T-cell (primary cell): ENCODE results near the gene IFNAR1. TPM values are rescaled to one million over a fixed set of nuclear protein-coding genes. Genes with fewer than 3 reads are reported as not detected.

Experiments
- ATAC-seq, 4 experiments: fragments of 200-7000 bp in 3 of 4; fragments of 150-1000 bp in 1 of 4; cut with Tn5 transposase; replicated peaks in 1 of 4; 1 replicate in 3 of 4; 2 replicates in 1 of 4; pipeline ENCODE4 v1.10.0; 2021; ENCODE audit warnings: moderate library complexity in 3 of 4, mild to moderate bottlenecking in 2 of 4, moderate number of reproducible peaks in 1 of 4
- CTCF ChIA-PET, 2 donors: fragments of 300-600 bp; sonication (Branson Sonifier 250); formaldehyde crosslinking; loops; one replicate each; lab custom pipeline; 2022; ENCODE audit warnings: antibody characterized with exemption in 2 of 2; lab: Charles Lee
- POLR2A ChIA-PET, 2 donors: fragments of 300-600 bp; sonication (Branson Sonifier 250); formaldehyde crosslinking; loops; one replicate each; lab custom pipeline; 2022; ENCODE audit warnings: antibody characterized with exemption in 2 of 2; lab: Charles Lee
- DNase-seq, 35 experiments: peaks; one replicate each; pipeline versions ENCODE4 v3.0.0 to v3.0.0-alpha.2; 2013 to 2023
- H3K27ac ChIP-seq: one replicate; pipeline ENCODE4 v1.5.1; 2013; ENCODE audit warnings: low read length
- H3K27me3 ChIP-seq, 2 experiments: replicated peaks in 1 of 2; 1 replicate in 1 of 2; 2 replicates in 1 of 2; pipeline versions ENCODE4 v1.6.1 to v1.7.0; 2013; ENCODE audit warnings: low read length in 1 of 2, mixed read lengths in 1 of 2; ENCODE audit not compliant: control insufficient read depth in 2 of 2, insufficient read depth in 2 of 2; ENCODE audit errors: extremely low read depth in 1 of 2
- H3K36me3 ChIP-seq, 2 donors: 1 replicate in 1 of 2; 2 replicates in 1 of 2; pipeline versions ENCODE4 v1.6.1 to v1.7.0; 2013; ENCODE audit warnings: low read length in 1 of 2; ENCODE audit not compliant: control insufficient read depth in 2 of 2, insufficient read depth in 1 of 2; ENCODE audit errors: extremely low read depth in 1 of 2
- H3K4me1 ChIP-seq, 2 experiments: 1 replicate in 1 of 2; 2 replicates in 1 of 2; pipeline versions ENCODE4 v1.6.1 to v1.7.0; 2013; ENCODE audit warnings: low read length in 2 of 2, mixed read lengths in 1 of 2; ENCODE audit not compliant: insufficient read depth in 2 of 2, control insufficient read depth in 1 of 2; ENCODE audit errors: extremely low read depth in 1 of 2
- H3K4me3 ChIP-seq, 2 donors: 1 replicate in 1 of 2; 2 replicates in 1 of 2; pipeline versions ENCODE4 v1.5.1 to v1.7.0; 2013; ENCODE audit warnings: mild to moderate bottlenecking in 2 of 2, low read length in 1 of 2, moderate library complexity in 1 of 2; ENCODE audit not compliant: control insufficient read depth in 1 of 2; ENCODE audit errors: extremely low read depth in 1 of 2
- H3K9me3 ChIP-seq: 2 replicates; pipeline ENCODE4 v1.7.0; 2013
- H3K27ac Mint-ChIP-seq, 2 donors: one replicate each; pipeline ENCODE4 v1.8.0; 2020 to 2021; ENCODE audit warnings: mild to moderate bottlenecking in 2 of 2, mixed read lengths in 2 of 2
- H3K27me3 Mint-ChIP-seq, 2 donors: one replicate each; pipeline ENCODE4 v1.8.0; 2021 to 2022; ENCODE audit warnings: mixed read lengths in 2 of 2
- H3K36me3 Mint-ChIP-seq: one replicate; pipeline ENCODE4 v1.8.0; 2021; ENCODE audit warnings: mixed read lengths
- H3K4me1 Mint-ChIP-seq, 3 donors: one replicate each; pipeline ENCODE4 v1.8.0; 2020 to 2022; ENCODE audit warnings: mixed read lengths in 3 of 3, mild to moderate bottlenecking in 1 of 3
- H3K4me3 Mint-ChIP-seq, 3 donors: one replicate each; pipeline ENCODE4 v1.8.0; 2020 to 2022; ENCODE audit warnings: mild to moderate bottlenecking in 3 of 3, mixed read lengths in 3 of 3, moderate library complexity in 3 of 3
- H3K9me3 Mint-ChIP-seq, 3 donors: one replicate each; pipeline ENCODE4 v1.8.0; 2020 to 2022; ENCODE audit warnings: mixed read lengths in 3 of 3
- WGBS: methylation state at CpG from one replicate; pipeline ENCODE4 v1.1.5; 2013; ENCODE audit warnings: missing lambda C conversion rate; ENCODE audit not compliant: insufficient coverage; 5-methylcytosine and 5-hydroxymethylcytosine counted together
- total RNA-seq, 35 experiments: library from RNA in 6 of 35; stranded (reverse) in 6 of 35; fragments of 120-200 nt in 1 of 35; gene quantifications; one replicate each; pipeline versions ENCODE4 v1.2.1 to v1.2.4 and lab custom pipeline; 2013 to 2026

The IFNAR1 gene
- total RNA-seq, 5 donors from 2014 or later (not counting 1 experiment from before 2014, with no cell fraction given): 22.1 to 51.1 (median 45.6) TPM

GRCh38 chr21:33293136-33293535 lies 31.6 kb upstream of the IFNAR1 start:
- DNase-seq (no peak), ATAC-seq (peak in 1 of 4 experiments; percentile 10)
- POLR2A ChIA-PET: interaction anchor here in 1 of 2 donors (1.1 kb wide), 1 partner anchor 68 kb away, joined by 3 read pairs; no protein-coding TSS in a partner anchor
- Mint-ChIP-seq H3K4me1 (peaks cover 33 to 39% (median 34%) of the 10 kb centered on the region in 3 donors), H3K4me3 (peak overlapping the region in 1 of 3 donors; percentile 75), H3K27me3 (no peaks in the 10 kb centered on the region), H3K36me3 (peaks cover 41% of the 10 kb centered on the region), H3K27ac (peak overlapping the region; percentile 91 to 95), H3K9me3 (no peaks in the 10 kb centered on the region)
- 95% methylated on average over 6 of the region's 7 CpGs for WGBS
- Histone ChIP-seq H3K27me3 (no peaks in the 10 kb centered on the region), H3K27ac (no peak overlapping the region), H3K4me3 (no peak overlapping the region), H3K9me3 (no peaks in the 10 kb centered on the region), H3K36me3 (peaks cover 10 to 51% of the 10 kb centered on the region in 2 donors), H3K4me1 (peaks cover 7 to 22% of the 10 kb centered on the region in 2 experiments)
- CTCF ChIA-PET: no interaction called here

DNA sequence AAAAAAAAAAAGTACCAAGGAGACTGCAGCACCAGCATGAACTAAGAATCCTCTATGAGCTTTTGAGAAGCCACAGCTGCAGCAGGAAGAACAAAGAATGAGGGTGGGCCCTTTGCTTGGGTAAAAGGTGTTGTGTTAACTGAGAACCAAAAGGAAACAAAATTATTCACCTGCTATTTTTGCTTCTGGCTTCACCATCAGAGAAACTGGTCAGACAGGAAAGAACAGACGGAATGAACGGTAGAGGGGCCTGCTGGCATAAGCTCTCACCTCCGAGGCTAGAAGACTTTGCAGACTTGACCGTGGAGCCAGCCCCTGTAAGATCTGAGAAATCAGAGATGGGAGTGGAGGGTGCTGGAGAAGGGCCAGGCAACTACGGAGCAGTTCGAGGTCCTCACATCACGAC lies 31.0 kb upstream of the IFNAR1 start:
- peak; percentile 85 to 94 (median 90) for ATAC-seq
- Mint-ChIP-seq H3K36me3 (peaks cover 34% of the 10 kb centered on the region), H3K4me1 (peaks cover 36 to 46% (median 39%) of the 10 kb centered on the region in 3 donors), H3K27ac (peak overlapping the region; percentile 91 to 95), H3K27me3 (no peaks in the 10 kb centered on the region), H3K4me3 (peak overlapping the region; percentile 22 to 75 (median 41)), H3K9me3 (no peaks in the 10 kb centered on the region)
- Histone ChIP-seq H3K27ac (no peak overlapping the region), H3K4me1 (peaks cover 10 to 26% of the 10 kb centered on the region in 2 experiments), H3K36me3 (peaks cover 10 to 44% of the 10 kb centered on the region in 2 donors), H3K27me3 (no peaks in the 10 kb centered on the region), H3K9me3 (no peaks in the 10 kb centered on the region), H3K4me3 (no peak overlapping the region)
- ChIA-PET CTCF (no interaction called here), POLR2A (interaction anchor here in 1 of 2 donors (0.6 to 1.1 kb wide), 2 partner anchors 68 to 69 kb away, joined by 3 to 5 read pairs; no protein-coding TSS in a partner anchor)
- 66% methylated on average over 4 of the region's 7 CpGs for WGBS
- peak in 16 of 35 experiments; percentile 5 to 52 (median 24) for DNase-seq

- H3K36me3 Mint-ChIP-seq: peaks cover 28% of the 10 kb centered on the region
- H3K27me3 Mint-ChIP-seq: no peaks in the 10 kb centered on the region
- Histone ChIP-seq H3K9me3 (no peaks in the 10 kb centered on the region), H3K36me3 (peaks cover 0 to 30% of the 10 kb centered on the region in 2 donors), H3K4me3 (no peak overlapping the region), H3K4me1 (peaks cover 27 to 49% of the 10 kb centered on the region in 2 experiments), H3K27me3 (no peaks in the 10 kb centered on the region), H3K27ac (no peak overlapping the region)
- CTCF ChIA-PET: interaction anchor here in 1 of 2 donors (1.1 kb wide), 1 partner anchor 12 kb away, joined by 4 read pairs; no protein-coding TSS in a partner anchor
- POLR2A ChIA-PET: interaction anchor here in 1 of 2 donors (0.7 kb wide), 1 partner anchor 167 kb away, joined by 17 read pairs; no protein-coding TSS in a partner anchor
- H3K4me3 Mint-ChIP-seq: no peak overlapping the region
- WGBS: 96% methylated on average over 6 of the region's 6 CpGs
- H3K4me1 Mint-ChIP-seq: peaks cover 58 to 69% (median 58%) of the 10 kb centered on the region in 3 donors
- ATAC-seq (no peak), DNase-seq (no peak)
- H3K27ac Mint-ChIP-seq: peak overlapping the region; percentile 15 to 55
- no peaks in the 10 kb centered on the region for H3K9me3 Mint-ChIP-seq
Observed at GRCh38 chr21:33296156-33296555, 28.6 kb upstream of the IFNAR1 start.

DNA sequence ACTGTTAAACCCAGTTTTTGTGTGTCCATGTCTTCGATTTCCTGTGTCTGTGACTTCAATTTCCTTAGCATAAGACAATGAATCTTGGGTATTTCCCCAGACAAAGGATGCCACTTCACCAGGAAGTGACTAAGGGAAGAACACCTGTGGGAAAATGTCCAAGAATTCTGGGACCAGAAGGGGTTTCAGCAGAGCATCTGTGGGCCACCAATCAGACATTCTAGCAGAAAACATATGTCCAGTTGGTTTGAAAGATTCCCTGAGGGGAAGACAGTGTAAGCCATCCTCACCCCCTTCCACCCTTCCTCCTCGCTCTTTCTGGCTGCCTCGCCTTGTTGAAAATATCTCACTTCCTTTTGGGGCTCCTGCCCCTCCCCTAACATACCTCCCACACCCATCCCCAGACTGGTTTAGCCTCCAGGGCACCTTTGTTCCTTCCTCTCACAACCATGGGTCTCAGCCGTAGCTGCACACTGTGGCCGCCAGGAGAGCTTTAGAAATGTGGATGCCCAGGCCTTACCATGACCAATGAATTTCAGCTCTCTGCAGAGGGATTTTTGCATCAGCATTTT lies 25.5 kb upstream of the IFNAR1 start:
- Histone ChIP-seq H3K27me3 (no peaks in the 10 kb centered on the region), H3K4me1 (peaks cover 28 to 38% of the 10 kb centered on the region in 2 experiments), H3K4me3 (peak overlapping the region in 1 of 2 donors; percentile 32), H3K9me3 (no peaks in the 10 kb centered on the region), H3K36me3 (peaks cover 0 to 7% of the 10 kb centered on the region in 2 donors), H3K27ac (peak overlapping the region; percentile 62)
- WGBS: 18% methylated on average over 5 of the region's 5 CpGs
- CTCF ChIA-PET: interaction anchor here in 1 of 2 donors (1.0 to 1.1 kb wide), 2 partner anchors 99 to 146 kb away, joined by 3 to 8 read pairs; no protein-coding TSS in a partner anchor
- DNase-seq (peak; percentile 7 to 57 (median 30)), ATAC-seq (peak; percentile 85 to 95 (median 92))
- peak overlapping the region; percentile 88 to 95 for H3K27ac Mint-ChIP-seq
- peak overlapping the region; percentile 46 to 70 (median 65) for H3K4me3 Mint-ChIP-seq
- POLR2A ChIA-PET: interaction anchor here in 1 of 2 donors (0.6 kb wide), 1 partner anchor 15 kb away, joined by 3 read pairs; no protein-coding TSS in a partner anchor
- H3K36me3 Mint-ChIP-seq: peaks cover 13% of the 10 kb centered on the region
- H3K9me3 Mint-ChIP-seq: no peaks in the 10 kb centered on the region
- no peaks in the 10 kb centered on the region for H3K27me3 Mint-ChIP-seq
- peaks cover 43 to 61% (median 58%) of the 10 kb centered on the region in 3 donors for H3K4me1 Mint-ChIP-seq

DNA sequence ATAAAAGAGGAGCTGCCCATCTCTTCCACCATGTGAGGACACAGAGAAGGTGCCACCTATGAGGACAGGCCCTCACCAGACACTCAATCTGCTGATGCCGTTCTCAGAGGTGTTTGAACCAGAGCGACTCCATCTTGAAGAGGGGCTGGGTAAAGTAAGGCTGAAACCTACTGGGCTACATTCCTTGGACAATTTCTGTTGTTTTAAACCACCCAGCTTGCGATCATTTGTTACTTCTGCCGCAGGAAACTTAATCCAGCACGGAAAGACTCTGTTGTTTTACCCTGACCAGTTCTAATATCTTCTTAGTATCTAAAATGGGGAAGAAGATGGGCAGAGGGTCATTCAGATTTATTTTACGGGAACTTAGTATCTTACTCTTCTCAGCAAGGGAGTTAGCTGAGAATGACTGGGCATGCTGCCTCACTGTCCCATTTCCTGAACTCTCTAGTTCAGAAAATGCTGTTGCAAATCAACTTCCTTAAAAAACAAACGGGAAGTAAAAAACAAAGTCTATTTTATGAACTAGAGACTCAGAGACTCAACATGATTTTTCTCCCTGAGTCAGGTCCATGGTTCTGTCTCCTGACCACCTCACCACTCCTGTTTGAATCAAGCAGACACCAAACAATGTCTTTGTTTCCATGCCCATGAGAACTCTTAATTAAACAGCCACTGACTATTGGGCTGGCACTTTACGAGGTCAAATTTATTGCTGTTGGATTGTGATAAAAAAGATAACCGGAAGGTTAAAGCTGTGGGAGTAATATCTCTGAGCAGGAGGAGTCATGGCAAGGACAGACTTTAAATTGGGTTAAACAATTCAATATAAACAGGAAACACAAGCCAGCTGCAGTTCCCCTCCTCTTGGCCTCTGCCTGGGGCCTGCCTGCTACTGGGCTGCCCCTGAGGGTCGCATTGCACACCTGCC lies 23.8 kb upstream of the IFNAR1 start:
- Histone ChIP-seq H3K4me1 (peaks cover 28 to 35% of the 10 kb centered on the region in 2 experiments), H3K9me3 (no peaks in the 10 kb centered on the region), H3K27me3 (no peaks in the 10 kb centered on the region), H3K27ac (peak overlapping the region; percentile 6), H3K36me3 (peaks cover 0 to 6% of the 10 kb centered on the region in 2 donors), H3K4me3 (no peak overlapping the region)
- POLR2A ChIA-PET: interaction anchor here in 1 of 2 donors (0.6 kb wide), 1 partner anchor 192 kb away, joined by 3 read pairs; no protein-coding TSS in a partner anchor
- CTCF ChIA-PET: no interaction called here
- Mint-ChIP-seq H3K4me3 (peak overlapping the region in 2 of 3 donors; percentile 41 to 70), H3K4me1 (peaks cover 47 to 65% (median 58%) of the 10 kb centered on the region in 3 donors), H3K27ac (peak overlapping the region; percentile 73 to 92), H3K27me3 (no peaks in the 10 kb centered on the region), H3K9me3 (no peaks in the 10 kb centered on the region), H3K36me3 (peaks cover 6% of the 10 kb centered on the region)
- ATAC-seq: peak in 1 of 4 experiments; percentile 27
- WGBS: 0% methylated on average over 1 of the region's 10 CpGs
- DNase-seq: peak in 1 of 35 experiments; percentile 13
